ENCODE data around the gene ETNK2.

ETNK2 gene

DNA sequence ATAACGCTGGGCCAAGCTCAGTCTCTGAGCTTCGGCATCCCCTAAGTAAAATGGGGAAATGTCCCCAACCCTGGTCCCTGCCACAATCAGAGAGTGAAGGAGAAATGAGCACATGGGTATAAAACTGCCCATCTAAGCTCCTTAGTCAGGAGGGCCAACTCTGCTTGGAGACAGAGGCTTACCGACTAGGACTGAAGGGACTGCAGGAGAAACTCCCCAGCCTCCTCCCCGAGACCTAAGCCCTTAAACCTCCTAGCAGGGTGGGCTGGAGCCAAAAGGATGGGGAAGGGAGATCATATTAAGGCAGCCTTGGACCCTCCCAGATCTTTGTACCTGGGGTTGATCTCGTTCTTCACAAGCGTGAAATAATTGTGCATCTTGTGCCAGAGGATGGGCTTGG is 5.5 kb downstream of the ETNK2 start:
- no peaks in the 10 kb centered on the region for H3K36me3 ChIP-seq (ENCODE audit: control insufficient read depth, insufficient read depth, low read length)
- H3K27me3 ChIP-seq (ENCODE audit: control insufficient read depth, insufficient read depth, low read length) = peaks cover 9% of the 10 kb centered on the region
- no peak overlapping the region for H3K9ac ChIP-seq (ENCODE audit: low read depth, low read length)
- no peak overlapping the region for H3K4me3 ChIP-seq (ENCODE audit: low read depth, low read length)
- no peak overlapping the region for H3K27ac ChIP-seq (ENCODE audit: low read depth, low read length)
- peaks cover 41% of the 10 kb centered on the region for H3K4me1 ChIP-seq (ENCODE audit: control insufficient read depth, insufficient read depth, low read length)
- H3K9me3 ChIP-seq (ENCODE audit: control insufficient read depth, insufficient read depth, low read length) = no peaks in the 10 kb centered on the region

GRCh38 chr1:204145033-204145504 is 6.8 kb downstream of the ETNK2 start:
- no peaks in the 10 kb centered on the region for H3K36me3 ChIP-seq (ENCODE audit: control insufficient read depth, insufficient read depth, low read length)
- H3K27me3 ChIP-seq (ENCODE audit: control insufficient read depth, insufficient read depth, low read length) = peaks cover under 1% of the 10 kb centered on the region; the same call in 1 of the 2 replicates
- peaks cover 37% of the 10 kb centered on the region for H3K4me1 ChIP-seq (ENCODE audit: control insufficient read depth, insufficient read depth, low read length)
- H3K27ac ChIP-seq (ENCODE audit: low read depth, low read length) = no peak overlapping the region
- H3K9ac ChIP-seq (ENCODE audit: low read depth, low read length) = no peak overlapping the region
- H3K9me3 ChIP-seq (ENCODE audit: control insufficient read depth, insufficient read depth, low read length) = no peaks in the 10 kb centered on the region
- no peak overlapping the region for H3K4me3 ChIP-seq (ENCODE audit: low read depth, low read length)

DNA sequence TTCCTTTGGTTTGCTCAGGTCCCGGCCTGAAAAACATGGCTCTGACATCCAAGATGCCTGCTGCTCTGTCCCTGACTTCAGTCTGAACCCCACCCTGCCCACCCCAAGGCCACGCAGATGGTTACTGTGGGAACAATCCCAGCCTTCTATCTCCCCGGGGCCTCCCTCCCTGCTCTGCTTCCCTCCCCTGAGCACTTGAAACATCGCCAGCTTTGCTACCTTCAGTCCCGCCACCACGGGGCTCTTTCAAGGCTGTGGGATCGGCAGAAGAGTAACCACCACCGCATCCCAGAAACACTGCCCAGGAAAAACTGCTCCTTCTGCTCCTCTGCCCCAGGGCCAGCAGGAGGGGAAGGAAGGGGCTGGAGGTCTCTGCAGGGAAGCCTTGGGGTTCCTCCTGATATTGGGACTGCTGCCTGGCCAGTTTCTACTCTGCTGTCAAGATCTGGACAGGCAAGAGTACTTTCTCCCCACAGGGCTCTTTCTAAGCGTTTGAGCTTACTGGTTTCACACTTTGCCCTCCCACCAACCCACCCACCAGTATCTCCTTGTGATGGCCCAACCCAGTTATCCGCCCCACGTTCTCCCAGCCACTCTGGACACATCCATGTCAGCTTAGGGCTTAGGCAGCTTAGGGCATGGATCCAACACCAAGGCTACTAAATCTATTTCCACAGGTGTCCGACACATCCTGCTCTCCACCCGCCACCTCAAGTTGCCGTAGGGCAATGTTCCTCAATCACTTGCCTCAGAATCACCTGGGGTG is 8.4 kb downstream of the ETNK2 start:
- H3K36me3 ChIP-seq (ENCODE audit: control insufficient read depth, insufficient read depth, low read length) = peaks cover 12% of the 10 kb centered on the region; the same call in 1 of the 2 replicates
- H3K9me3 ChIP-seq (ENCODE audit: control insufficient read depth, insufficient read depth, low read length) = no peaks in the 10 kb centered on the region
- no peaks in the 10 kb centered on the region; the same call in 1 of the 2 replicates for H3K27me3 ChIP-seq (ENCODE audit: control insufficient read depth, insufficient read depth, low read length)
- H3K27ac ChIP-seq (ENCODE audit: low read depth, low read length) = no peak overlapping the region
- H3K4me1 ChIP-seq (ENCODE audit: control insufficient read depth, insufficient read depth, low read length) = peaks cover 27% of the 10 kb centered on the region
- no peak overlapping the region for H3K4me3 ChIP-seq (ENCODE audit: low read depth, low read length)
- H3K9ac ChIP-seq (ENCODE audit: low read depth, low read length) = no peak overlapping the region

DNA sequence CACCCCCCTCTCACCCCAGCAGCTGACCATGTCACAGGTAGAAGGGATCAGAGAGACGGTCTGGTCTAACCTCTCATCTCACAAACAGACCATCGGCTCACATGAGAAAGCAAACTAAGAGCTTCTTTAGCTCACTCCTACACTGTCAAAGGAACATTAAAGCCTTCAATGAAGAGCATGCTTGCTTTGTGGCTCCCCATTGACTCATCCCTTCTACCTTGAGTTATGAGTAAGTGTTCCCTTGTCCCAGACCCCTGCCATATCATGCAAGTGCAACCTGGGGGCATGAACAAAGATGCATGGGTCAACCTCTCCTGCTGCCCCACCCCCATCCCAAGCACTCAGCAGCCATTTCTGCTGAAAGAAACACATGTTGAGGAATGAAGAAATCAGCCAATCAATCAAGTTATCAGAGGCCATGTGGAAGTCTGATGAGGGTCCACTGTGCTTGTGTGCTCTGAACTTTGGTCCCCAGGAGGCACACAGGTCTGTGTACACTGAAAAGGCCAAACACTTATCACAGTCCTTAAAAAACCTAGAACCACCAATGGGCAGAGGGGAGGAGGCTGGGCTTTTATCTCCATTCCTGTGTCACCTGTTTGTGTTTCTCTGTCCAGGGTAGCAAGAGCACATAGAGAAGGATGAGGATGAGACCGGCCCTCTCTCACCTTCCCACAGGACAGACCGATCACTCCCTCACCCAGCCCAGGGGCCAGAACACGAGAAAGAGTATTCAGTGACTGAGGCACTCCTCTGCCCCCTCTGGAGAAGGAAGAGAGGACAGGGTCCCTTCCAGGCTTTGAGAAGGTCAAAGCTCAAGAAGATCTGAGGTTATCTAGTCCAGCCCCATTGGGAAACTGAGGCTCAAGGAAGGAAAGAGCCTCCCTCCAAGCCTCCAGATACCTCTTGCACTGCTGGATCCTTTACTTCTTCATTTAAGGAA is 9.5 kb downstream of the ETNK2 start:
- H3K27ac ChIP-seq (ENCODE audit: low read depth, low read length) = no peak overlapping the region
- no peak overlapping the region for H3K4me3 ChIP-seq (ENCODE audit: low read depth, low read length)
- no peaks in the 10 kb centered on the region for H3K9me3 ChIP-seq (ENCODE audit: control insufficient read depth, insufficient read depth, low read length)
- peaks cover 12% of the 10 kb centered on the region; the same call in 1 of the 2 replicates for H3K36me3 ChIP-seq (ENCODE audit: control insufficient read depth, insufficient read depth, low read length)
- H3K27me3 ChIP-seq (ENCODE audit: control insufficient read depth, insufficient read depth, low read length) = no peaks in the 10 kb centered on the region; the same call in 1 of the 2 replicates
- H3K4me1 ChIP-seq (ENCODE audit: control insufficient read depth, insufficient read depth, low read length) = peaks cover 17% of the 10 kb centered on the region
- H3K9ac ChIP-seq (ENCODE audit: low read depth, low read length) = no peak overlapping the region

GRCh38 chr1:204141131-204141530 is 10.7 kb downstream of the ETNK2 start:
- Histone ChIP-seq H3K9ac (ENCODE audit: low read depth, low read length) (no peak overlapping the region), H3K4me1 (ENCODE audit: control insufficient read depth, insufficient read depth, low read length) (peaks cover 8% of the 10 kb centered on the region), H3K4me3 (ENCODE audit: low read depth, low read length) (no peak overlapping the region), H3K9me3 (ENCODE audit: control insufficient read depth, insufficient read depth, low read length) (no peaks in the 10 kb centered on the region), H3K27me3 (ENCODE audit: control insufficient read depth, insufficient read depth, low read length) (no peaks in the 10 kb centered on the region; the same call in 1 of the 2 replicates), H3K36me3 (ENCODE audit: control insufficient read depth, insufficient read depth, low read length) (peaks cover 12% of the 10 kb centered on the region; the same call in 1 of the 2 replicates), H3K27ac (ENCODE audit: low read depth, low read length) (no peak overlapping the region)

- Histone ChIP-seq H3K27me3 (ENCODE audit: control insufficient read depth, insufficient read depth, low read length) (no peaks in the 10 kb centered on the region; the same call in 1 of the 2 replicates), H3K4me1 (ENCODE audit: control insufficient read depth, insufficient read depth, low read length) (peaks cover 8% of the 10 kb centered on the region), H3K27ac (ENCODE audit: low read depth, low read length) (no peak overlapping the region), H3K4me3 (ENCODE audit: low read depth, low read length) (no peak overlapping the region), H3K36me3 (ENCODE audit: control insufficient read depth, insufficient read depth, low read length) (peaks cover 12% of the 10 kb centered on the region; the same call in 1 of the 2 replicates), H3K9me3 (ENCODE audit: control insufficient read depth, insufficient read depth, low read length) (no peaks in the 10 kb centered on the region), H3K9ac (ENCODE audit: low read depth, low read length) (no peak overlapping the region)
Measured at GRCh38 chr1:204139952-204140351, 11.9 kb downstream of the ETNK2 start.

DNA sequence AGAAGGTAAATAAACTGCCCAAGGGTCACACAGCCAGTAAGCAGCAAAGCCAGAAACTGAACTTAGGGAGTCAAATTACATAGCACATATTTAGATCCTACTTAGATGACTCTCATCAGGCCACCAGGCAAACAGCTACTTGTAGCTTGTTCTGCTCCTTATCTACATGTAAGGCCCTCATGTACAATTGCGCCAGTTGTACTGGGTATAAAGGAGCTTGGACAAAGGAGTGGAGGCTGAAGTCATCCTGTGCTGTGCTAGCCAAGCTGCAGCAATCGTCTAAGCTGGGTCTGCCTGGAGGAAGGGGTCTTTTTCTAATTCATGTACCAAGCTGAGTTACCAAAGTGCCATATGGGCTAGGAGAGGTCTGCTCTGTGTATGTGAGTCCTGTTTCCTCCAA is 12.8 kb downstream of the ETNK2 start:
- no peaks in the 10 kb centered on the region; the same call in 1 of the 2 replicates for H3K27me3 ChIP-seq (ENCODE audit: control insufficient read depth, insufficient read depth, low read length)
- no peaks in the 10 kb centered on the region for H3K9me3 ChIP-seq (ENCODE audit: control insufficient read depth, insufficient read depth, low read length)
- H3K9ac ChIP-seq (ENCODE audit: low read depth, low read length) = no peak overlapping the region
- no peak overlapping the region for H3K4me3 ChIP-seq (ENCODE audit: low read depth, low read length)
- peaks cover 13% of the 10 kb centered on the region; the same call in 1 of the 2 replicates for H3K36me3 ChIP-seq (ENCODE audit: control insufficient read depth, insufficient read depth, low read length)
- peaks cover 8% of the 10 kb centered on the region for H3K4me1 ChIP-seq (ENCODE audit: control insufficient read depth, insufficient read depth, low read length)
- no peak overlapping the region for H3K27ac ChIP-seq (ENCODE audit: low read depth, low read length)

- Histone ChIP-seq H3K27ac (ENCODE audit: low read depth, low read length) (no peak overlapping the region), H3K36me3 (ENCODE audit: control insufficient read depth, insufficient read depth, low read length) (peaks cover 17% of the 10 kb centered on the region; the same call in 1 of the 2 replicates), H3K9me3 (ENCODE audit: control insufficient read depth, insufficient read depth, low read length) (no peaks in the 10 kb centered on the region), H3K4me1 (ENCODE audit: control insufficient read depth, insufficient read depth, low read length) (peaks cover 4% of the 10 kb centered on the region), H3K4me3 (ENCODE audit: low read depth, low read length) (no peak overlapping the region), H3K27me3 (ENCODE audit: control insufficient read depth, insufficient read depth, low read length) (no peaks in the 10 kb centered on the region), H3K9ac (ENCODE audit: low read depth, low read length) (no peak overlapping the region)
Measured at GRCh38 chr1:204136814-204137213, 15.0 kb downstream of the ETNK2 start.

DNA sequence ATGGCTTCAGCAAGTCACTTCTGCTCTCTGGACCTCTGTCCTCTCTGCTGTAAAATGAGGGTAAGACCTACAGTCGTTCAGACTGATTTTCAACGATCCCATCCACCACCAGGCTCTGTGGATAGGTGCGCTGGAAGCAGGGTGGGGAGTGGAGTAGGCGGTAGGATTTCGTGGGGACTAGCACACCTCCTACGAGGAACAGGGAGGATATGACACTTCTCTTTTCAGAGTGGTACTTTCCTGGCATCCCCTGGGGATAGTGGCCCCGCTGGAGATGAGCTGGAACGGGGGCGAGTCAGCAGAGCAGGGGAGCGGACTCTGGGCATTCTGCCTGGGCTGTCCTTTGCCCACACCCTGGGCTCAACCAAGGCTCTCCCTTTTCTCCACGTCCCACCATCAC is 17.7 kb downstream of the ETNK2 start:
- no peaks in the 10 kb centered on the region for H3K9me3 ChIP-seq (ENCODE audit: control insufficient read depth, insufficient read depth, low read length)
- H3K4me1 ChIP-seq (ENCODE audit: control insufficient read depth, insufficient read depth, low read length) = peaks cover 5% of the 10 kb centered on the region; the same call in 1 of the 2 replicates
- H3K27me3 ChIP-seq (ENCODE audit: control insufficient read depth, insufficient read depth, low read length) = no peaks in the 10 kb centered on the region
- H3K36me3 ChIP-seq (ENCODE audit: control insufficient read depth, insufficient read depth, low read length) = peaks cover 10% of the 10 kb centered on the region; the same call in 1 of the 2 replicates
- H3K9ac ChIP-seq (ENCODE audit: low read depth, low read length) = no peak overlapping the region
- H3K4me3 ChIP-seq (ENCODE audit: low read depth, low read length) = no peak overlapping the region
- no peak overlapping the region for H3K27ac ChIP-seq (ENCODE audit: low read depth, low read length)

DNA sequence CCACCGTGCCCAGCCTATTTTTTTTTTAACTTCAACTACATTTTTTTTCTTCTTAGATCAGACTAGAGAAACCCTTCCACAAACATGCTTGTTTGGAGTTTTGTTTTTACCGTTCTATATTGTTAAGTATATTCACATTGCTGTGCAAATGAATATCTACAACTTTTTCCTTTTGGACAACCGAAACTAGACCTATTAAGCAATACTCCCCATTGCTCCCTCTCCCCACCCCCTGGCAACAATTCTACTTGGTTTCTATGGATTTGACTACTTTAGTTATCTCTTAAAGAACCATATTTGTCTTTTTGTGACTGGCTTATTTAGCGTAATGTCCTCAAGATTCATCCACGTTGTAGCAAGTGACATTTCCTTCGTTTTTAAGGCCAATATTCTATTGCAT is 19.1 kb downstream of the ETNK2 start:
- Histone ChIP-seq H3K9ac (ENCODE audit: low read depth, low read length) (no peak overlapping the region), H3K27ac (ENCODE audit: low read depth, low read length) (no peak overlapping the region), H3K27me3 (ENCODE audit: control insufficient read depth, insufficient read depth, low read length) (no peaks in the 10 kb centered on the region), H3K36me3 (ENCODE audit: control insufficient read depth, insufficient read depth, low read length) (peaks cover 14% of the 10 kb centered on the region), H3K4me3 (ENCODE audit: low read depth, low read length) (no peak overlapping the region), H3K9me3 (ENCODE audit: control insufficient read depth, insufficient read depth, low read length) (no peaks in the 10 kb centered on the region), H3K4me1 (ENCODE audit: control insufficient read depth, insufficient read depth, low read length) (peaks cover 13% of the 10 kb centered on the region)

Data from HUES48 (cell line).